ENCODE data around the gene ZBTB11.

GRCh38 chr3:101618726-101619125 is 58.2 kb downstream of the ZBTB11 start:
- TF ChIP-seq EZH2phosphoT487 (IDR thresholded peaks at IDR 0.05; ENCODE audit: insufficient read depth, low read depth), result no peak
- no peak for TF ChIP-seq EZH2 (IDR thresholded peaks at IDR 0.05; ENCODE audit: insufficient read depth, poor library complexity, severe bottlenecking)
